ENCODE data around the gene ST13. TPM values are rescaled to one million over a fixed set of nuclear protein-coding genes. Genes with fewer than 3 reads are reported as not detected.

Gene ST13
- total RNA-seq: 100 to 1,000 TPM; 141 to 148 TPM

GRCh38 chr22:40856513-40857308 lies at the start of gene ST13, which contains the start of gene XPNPEP3:
ST13 (minus strand) TSS chr22:40856639; CDS start chr22:40856540, 99 bp downstream.
XPNPEP3 (plus strand) TSS chr22:40857148; CDS start chr22:40857182, 34 bp downstream.
- no peaks in the 10 kb centered on the region for H3K9me3 Mint-ChIP-seq (ENCODE audit: insufficient read depth)
- peak within 1 kb of the TSS; percentile 96 for H3K4me3 Mint-ChIP-seq
- POLR2A ChIA-PET: interaction anchor here (0.6 to 3.0 kb wide), 15 partner anchors 8 to 590 kb away, joined by 3 to 15 read pairs (median 4); partner anchors contain the start of genes MRTFA and SLC25A17
- peaks cover 21% of the 10 kb centered on the region for H3K36me3 Mint-ChIP-seq (ENCODE audit: low read depth)
- DNase-seq (peak; percentile 98), ATAC-seq (peak; percentile 94)
- H3K27ac Mint-ChIP-seq: peak within 1 kb of the TSS; percentile 100
- H3K27me3 Mint-ChIP-seq (ENCODE audit: low read depth): no peaks in the 10 kb centered on the region
- peaks cover 48% of the 10 kb centered on the region for H3K4me1 Mint-ChIP-seq (ENCODE audit: low read depth)
- CTCF ChIA-PET: interaction anchor here (1.0 to 4.0 kb wide), 9 partner anchors 11 to 420 kb away, joined by 3 to 14 read pairs (median 6); no protein-coding TSS in a partner anchor

- ChIA-PET CTCF (no interaction called here), POLR2A (interaction anchor here (0.5 to 1.4 kb wide), 2 partner anchors 10 to 141 kb away, joined by 3 to 4 read pairs; no protein-coding TSS in a partner anchor)
- no peak for ATAC-seq
- Mint-ChIP-seq H3K4me1 (ENCODE audit: low read depth) (peaks cover 3% of the 10 kb centered on the region), H3K36me3 (ENCODE audit: low read depth) (no peaks in the 10 kb centered on the region), H3K4me3 (no peak overlapping the region), H3K27ac (no peak overlapping the region), H3K9me3 (ENCODE audit: insufficient read depth) (no peaks in the 10 kb centered on the region), H3K27me3 (ENCODE audit: low read depth) (no peaks in the 10 kb centered on the region)
- no peak for DNase-seq
These were observed 47.7 kb upstream of the ST13 start for GRCh38 chr22:40904101-40904500.

- Mint-ChIP-seq H3K36me3 (ENCODE audit: low read depth) (peaks cover 2% of the 10 kb centered on the region), H3K27me3 (ENCODE audit: low read depth) (no peaks in the 10 kb centered on the region), H3K27ac (no peak overlapping the region), H3K9me3 (ENCODE audit: insufficient read depth) (no peaks in the 10 kb centered on the region), H3K4me3 (no peak overlapping the region), H3K4me1 (ENCODE audit: low read depth) (peaks cover 8% of the 10 kb centered on the region)
- DNase-seq (peak; percentile 24), ATAC-seq (peak; percentile 33)
- ChIA-PET POLR2A (interaction anchor here (0.6 to 1.4 kb wide), 3 partner anchors 104 to 253 kb away, joined by 3 to 4 read pairs (median 4); no protein-coding TSS in a partner anchor), CTCF (interaction anchor here (0.6 to 2.7 kb wide), 52 partner anchors 9 to 551 kb away, joined by 3 to 57 read pairs (median 4); partner anchors contain the start of genes ST13 and XPNPEP3)
These were observed 42.5 kb upstream of the ST13 start for GRCh38 chr22:40898850-40899357.

- ATAC-seq (no peak), DNase-seq (no peak)
- Mint-ChIP-seq H3K4me3 (no peak overlapping the region), H3K27me3 (ENCODE audit: low read depth) (no peaks in the 10 kb centered on the region), H3K9me3 (ENCODE audit: insufficient read depth) (no peaks in the 10 kb centered on the region), H3K36me3 (ENCODE audit: low read depth) (peaks cover 2% of the 10 kb centered on the region), H3K27ac (no peak overlapping the region), H3K4me1 (ENCODE audit: low read depth) (peaks cover 8% of the 10 kb centered on the region)
- POLR2A ChIA-PET: no interaction called here
- CTCF ChIA-PET: interaction anchor here (0.8 to 1.0 kb wide), 2 partner anchors 212 to 249 kb away, joined by 3 to 7 read pairs; no protein-coding TSS in a partner anchor
These were observed 38.0 kb upstream of the ST13 start for GRCh38 chr22:40894417-40894816.

GRCh38 chr22:40890881-40891280 lies 34.4 kb upstream of the ST13 start:
- peaks cover 25% of the 10 kb centered on the region for H3K36me3 Mint-ChIP-seq (ENCODE audit: low read depth)
- no peak overlapping the region for H3K27ac Mint-ChIP-seq
- no peak overlapping the region for H3K4me3 Mint-ChIP-seq
- CTCF ChIA-PET: interaction anchor here (1.4 kb wide), 1 partner anchor 8 kb away, joined by 4 read pairs; no protein-coding TSS in a partner anchor
- H3K27me3 Mint-ChIP-seq (ENCODE audit: low read depth): no peaks in the 10 kb centered on the region
- H3K4me1 Mint-ChIP-seq (ENCODE audit: low read depth): peaks cover 6% of the 10 kb centered on the region
- POLR2A ChIA-PET: no interaction called here
- no peaks in the 10 kb centered on the region for H3K9me3 Mint-ChIP-seq (ENCODE audit: insufficient read depth)
- ATAC-seq (no peak), DNase-seq (no peak)

GRCh38 chr22:40889116-40889515 lies 32.7 kb upstream of the ST13 start:
- ATAC-seq: no peak
- CTCF ChIA-PET: interaction anchor here (0.9 kb wide), 1 partner anchor 34 kb away, joined by 3 read pairs; no protein-coding TSS in a partner anchor
- POLR2A ChIA-PET: no interaction called here

GRCh38 chr22:40878922-40879321 lies 22.5 kb upstream of the ST13 start:
- Mint-ChIP-seq H3K4me3 (no peak overlapping the region), H3K27me3 (ENCODE audit: low read depth) (no peaks in the 10 kb centered on the region), H3K9me3 (ENCODE audit: insufficient read depth) (no peaks in the 10 kb centered on the region), H3K27ac (no peak overlapping the region), H3K36me3 (ENCODE audit: low read depth) (peaks cover 4% of the 10 kb centered on the region), H3K4me1 (ENCODE audit: low read depth) (no peaks in the 10 kb centered on the region)
- CTCF ChIA-PET: interaction anchor here (1.0 to 1.6 kb wide), 2 partner anchors 20 to 44 kb away, joined by 3 to 4 read pairs; no protein-coding TSS in a partner anchor
- POLR2A ChIA-PET: no interaction called here
- no peak for ATAC-seq
- no peak for DNase-seq

More at GRCh38 chr22:40889116-40889515, 32.7 kb upstream of the ST13 start:
- H3K4me3 Mint-ChIP-seq: no peak overlapping the region
- DNase-seq: no peak
- peaks cover 23% of the 10 kb centered on the region for H3K36me3 Mint-ChIP-seq (ENCODE audit: low read depth)
- peak overlapping the region; percentile 46 for H3K27ac Mint-ChIP-seq
- no peaks in the 10 kb centered on the region for H3K9me3 Mint-ChIP-seq (ENCODE audit: insufficient read depth)
- H3K27me3 Mint-ChIP-seq (ENCODE audit: low read depth): no peaks in the 10 kb centered on the region
- H3K4me1 Mint-ChIP-seq (ENCODE audit: low read depth): peaks cover 6% of the 10 kb centered on the region

GRCh38 chr22:40877488-40877887 lies 21.0 kb upstream of the ST13 start:
- no peaks in the 10 kb centered on the region for H3K27me3 Mint-ChIP-seq (ENCODE audit: low read depth)
- H3K27ac Mint-ChIP-seq: no peak overlapping the region
- no peak for DNase-seq
- H3K4me1 Mint-ChIP-seq (ENCODE audit: low read depth): no peaks in the 10 kb centered on the region
- no peaks in the 10 kb centered on the region for H3K9me3 Mint-ChIP-seq (ENCODE audit: insufficient read depth)
- H3K4me3 Mint-ChIP-seq: no peak overlapping the region
- CTCF ChIA-PET: interaction anchor here (1.2 to 2.0 kb wide), 3 partner anchors 22 to 194 kb away, joined by 6 read pairs; no protein-coding TSS in a partner anchor
- POLR2A ChIA-PET: interaction anchor here (1.2 kb wide), 1 partner anchor 21 kb away, joined by 5 read pairs; the partner anchor contains the start of genes ST13 and XPNPEP3
- no peak for ATAC-seq
- H3K36me3 Mint-ChIP-seq (ENCODE audit: low read depth): peaks cover 4% of the 10 kb centered on the region

- no peaks in the 10 kb centered on the region for H3K4me1 Mint-ChIP-seq (ENCODE audit: low read depth)
- no peak overlapping the region for H3K4me3 Mint-ChIP-seq
- no peaks in the 10 kb centered on the region for H3K27me3 Mint-ChIP-seq (ENCODE audit: low read depth)
- H3K27ac Mint-ChIP-seq: no peak overlapping the region
- H3K9me3 Mint-ChIP-seq (ENCODE audit: insufficient read depth): no peaks in the 10 kb centered on the region
- ChIA-PET CTCF (interaction anchor here (1.2 to 2.0 kb wide), 3 partner anchors 22 to 193 kb away, joined by 6 read pairs; no protein-coding TSS in a partner anchor), POLR2A (no interaction called here)
- peaks cover 3% of the 10 kb centered on the region for H3K36me3 Mint-ChIP-seq (ENCODE audit: low read depth)
- DNase-seq (no peak), ATAC-seq (no peak)
These were observed 20.5 kb upstream of the ST13 start for GRCh38 chr22:40876907-40877306.

GRCh38 chr22:40875111-40875510 lies 18.7 kb upstream of the ST13 start:
- ATAC-seq: no peak
- Mint-ChIP-seq H3K36me3 (ENCODE audit: low read depth) (peaks cover 4% of the 10 kb centered on the region), H3K4me1 (ENCODE audit: low read depth) (no peaks in the 10 kb centered on the region), H3K9me3 (ENCODE audit: insufficient read depth) (no peaks in the 10 kb centered on the region), H3K27ac (no peak overlapping the region), H3K4me3 (no peak overlapping the region), H3K27me3 (ENCODE audit: low read depth) (no peaks in the 10 kb centered on the region)
- DNase-seq: no peak
- CTCF ChIA-PET: interaction anchor here (0.9 kb wide), 1 partner anchor 10 kb away, joined by 3 read pairs; no protein-coding TSS in a partner anchor
- POLR2A ChIA-PET: no interaction called here

- no peaks in the 10 kb centered on the region for H3K4me1 Mint-ChIP-seq (ENCODE audit: low read depth)
- H3K4me3 Mint-ChIP-seq: no peak overlapping the region
- CTCF ChIA-PET: interaction anchor here (0.9 to 1.5 kb wide), 2 partner anchors 11 to 25 kb away, joined by 3 to 4 read pairs; no protein-coding TSS in a partner anchor
- H3K27me3 Mint-ChIP-seq (ENCODE audit: low read depth): no peaks in the 10 kb centered on the region
- DNase-seq: no peak
- H3K36me3 Mint-ChIP-seq (ENCODE audit: low read depth): peaks cover 4% of the 10 kb centered on the region
- no peak for ATAC-seq
- no peaks in the 10 kb centered on the region for H3K9me3 Mint-ChIP-seq (ENCODE audit: insufficient read depth)
- H3K27ac Mint-ChIP-seq: no peak overlapping the region
- POLR2A ChIA-PET: no interaction called here
These were observed 17.6 kb upstream of the ST13 start for GRCh38 chr22:40874016-40874415.
